SK-N-SH (cell line): Measurements from ENCODE around the gene ZNF407. TPM values are rescaled to one million over a fixed set of nuclear protein-coding genes. Genes with fewer than 3 reads are reported as not detected.

ENCODE experiments used
- CTCF ChIA-PET: fragments of 300-600, 350-600 bp; formaldehyde crosslinking; extraction: SDS; loops from one replicate; lab custom pipeline; 2021; lab: Yijun Ruan, JAX
- POLR2A ChIA-PET: fragments of 350-600 bp; sonication (Branson Sonifier 250); formaldehyde crosslinking; extraction: SDS; loops from one replicate; lab custom pipeline; 2020; ENCODE audit warnings: antibody characterized with exemption, inconsistent platforms; lab: Yijun Ruan, JAX
- DNase-seq: peaks from one replicate; pipeline ENCODE4 v3.0.0; 2012
- H2AFZ ChIP-seq: fragments of 200-600 bp; sonication (generic); 2 replicates; pipeline ENCODE4 v1.8.1; 2016; ENCODE audit warnings: antibody characterized with exemption, mild to moderate bottlenecking, low read depth
- H3F3A ChIP-seq: fragments of 200-600 bp; sonication (generic); replicated peaks from 2 replicates; pipeline ENCODE3; 2016; ENCODE audit warnings: antibody characterized with exemption, mild to moderate bottlenecking; ENCODE audit not compliant: insufficient read depth
- H3K27ac ChIP-seq, 2 experiments: fragments of 200-500 bp in 1 of 2; fragments of 200-600 bp in 1 of 2; sonication (Bioruptor generic) in 1 of 2; sonication (generic), shearing (Covaris generic) in 1 of 2; 2 replicates each; pipeline versions ENCODE4 v1.5.1 to v1.6.1; 2014 to 2016; ENCODE audit warnings: low read depth in 2 of 2, inconsistent platforms in 1 of 2, low read length in 1 of 2, mild to moderate bottlenecking in 1 of 2, mixed read lengths in 1 of 2
- H3K27me3 ChIP-seq: fragments of 200-600 bp; sonication (generic), shearing (Covaris generic); 2 replicates; pipeline ENCODE4 v1.6.1; 2016; ENCODE audit warnings: mixed run types; ENCODE audit not compliant: insufficient read depth
- H3K36me3 ChIP-seq, 2 experiments: fragments of 200-500 bp in 1 of 2; fragments of 200-600 bp in 1 of 2; sonication (Bioruptor generic) in 1 of 2; sonication (generic) in 1 of 2; replicated peaks in 1 of 2; 2 replicates each; pipeline versions ENCODE3 to v1.5.1; 2014 to 2016; ENCODE audit warnings: low read length in 1 of 2, mild to moderate bottlenecking in 1 of 2; ENCODE audit not compliant: insufficient read depth in 2 of 2, control insufficient read depth in 1 of 2
- H3K4me1 ChIP-seq, 2 experiments: fragments of 200-500 bp in 1 of 2; fragments of 200-600 bp in 1 of 2; sonication (Bioruptor generic) in 1 of 2; sonication (generic), shearing (Covaris generic) in 1 of 2; 2 replicates each; pipeline versions ENCODE4 v1.5.1 to v1.6.1; 2014 to 2016; ENCODE audit warnings: low read depth in 1 of 2, low read length in 1 of 2, mixed run types in 1 of 2; ENCODE audit not compliant: insufficient read depth in 2 of 2, control insufficient read depth in 1 of 2
- H3K4me2 ChIP-seq: fragments of 200-600 bp; sonication (generic), shearing (Covaris generic); 2 replicates; pipeline ENCODE4 v1.6.1; 2017; ENCODE audit warnings: mixed run types
- H3K4me3 ChIP-seq, 2 experiments: fragments of 200-500 bp in 1 of 2; fragments of 200-600 bp in 1 of 2; sonication (Bioruptor generic) in 1 of 2; sonication (generic), shearing (Covaris generic) in 1 of 2; 2 replicates each; pipeline versions ENCODE4 v1.5.1 to v1.8.1; 2014 to 2016; ENCODE audit warnings: low read depth in 2 of 2, inconsistent platforms in 1 of 2, low read length in 1 of 2, mild to moderate bottlenecking in 1 of 2, mixed read lengths in 1 of 2, moderate library complexity in 1 of 2
- H3K79me2 ChIP-seq: fragments of 200-600 bp; sonication (generic); 2 replicates; pipeline ENCODE4 v1.8.1; 2017; ENCODE audit warnings: mild to moderate bottlenecking; ENCODE audit not compliant: insufficient read depth
- H3K9ac ChIP-seq: fragments of 200-600 bp; sonication (generic); 2 replicates; pipeline ENCODE4 v1.6.1; 2017; ENCODE audit warnings: mixed run types
- H3K9me2 ChIP-seq: fragments of 200-600 bp; sonication (generic); 2 replicates; pipeline ENCODE4 v1.6.1; 2017; ENCODE audit warnings: mixed run types
- H3K9me3 ChIP-seq: fragments of 200-600 bp; sonication (generic); 2 replicates; pipeline ENCODE4 v1.6.1; 2017; ENCODE audit warnings: mixed run types, mild to moderate bottlenecking, moderate library complexity
- H4K20me1 ChIP-seq: fragments of 200-600 bp; sonication (generic); 2 replicates; pipeline ENCODE4 v1.6.1; 2017; ENCODE audit warnings: mild to moderate bottlenecking, mixed run types; ENCODE audit not compliant: insufficient read depth
- CHD2 ChIP-seq: fragments of 150-350 bp; IDR thresholded peaks from 2 replicates; pipeline ENCODE4 v1.6.1; 2018; ENCODE audit warnings: low read length; ENCODE audit not compliant: partially characterized antibody
- EP300 ChIP-seq, 2 experiments: IDR thresholded peaks; 2 replicates each; pipeline versions ENCODE4 v1.4.0 to v1.6.1; 2012; ENCODE audit warnings: borderline replicate concordance in 1 of 2, low read depth in 1 of 2, low read length in 1 of 2
- MEF2A ChIP-seq: IDR thresholded peaks from 2 replicates; pipeline ENCODE4 v1.4.0; 2012; ENCODE audit warnings: low read depth, borderline replicate concordance
- NRF1 ChIP-seq: IDR thresholded peaks from 2 replicates; pipeline ENCODE4 v1.6.1; 2012; ENCODE audit warnings: low read depth, mild to moderate bottlenecking, low read length
- RXRA ChIP-seq: IDR thresholded peaks from 2 replicates; pipeline ENCODE4 v1.4.0; 2012; ENCODE audit warnings: low read depth, mild to moderate bottlenecking, borderline replicate concordance
- TEAD4 ChIP-seq: IDR thresholded peaks from 2 replicates; pipeline ENCODE4 v1.4.0; 2012; ENCODE audit warnings: mild to moderate bottlenecking, borderline replicate concordance; ENCODE audit not compliant: insufficient read depth
- WGBS: methylation state at CpG from one replicate; pipeline ENCODE4 v1.1.6; 2017; ENCODE audit warnings: low lambda C conversion rate; 5-methylcytosine and 5-hydroxymethylcytosine counted together
- polyA plus RNA-seq, 3 experiments: library from polyadenylated mRNA; depleted of rRNA; stranded (reverse); fragments of >200 nt; gene quantifications; 2 replicates each; pipeline ENCODE4 v1.2.3, GENCODE V29; 2012
- TF ChIP-seq, protein P1 (sequence below): IDR thresholded peaks from 2 replicates; pipeline ENCODE4 v1.4.0; 2012; ENCODE audit warnings: low read depth, borderline replicate concordance
- TF ChIP-seq, protein P2 (sequence below): IDR thresholded peaks from 2 replicates; pipeline ENCODE4 v1.6.1; 2012; ENCODE audit warnings: mild to moderate bottlenecking, low read depth, low read length, moderate library complexity
- TF ChIP-seq, protein P3 (sequence below): fragments of 150-350 bp; IDR thresholded peaks from 2 replicates; pipeline ENCODE4 v1.6.1; 2017; ENCODE audit warnings: antibody characterized with exemption, low read length, low read depth, borderline replicate concordance
- TF ChIP-seq, protein P4 (sequence below): fragments of 200-600 bp; sonication (generic); IDR thresholded peaks from 2 replicates; pipeline ENCODE4 v1.6.1; 2017; ENCODE audit warnings: antibody characterized with exemption, mild to moderate bottlenecking, moderate library complexity
- TF ChIP-seq, protein P5 (sequence below): IDR thresholded peaks from 2 replicates; pipeline ENCODE4 v1.4.0; 2012; ENCODE audit warnings: low read depth, borderline replicate concordance

The ZNF407 gene
- polyA plus RNA-seq, 1 of the 3 experiments (the other 2 are of a cell fraction) = 2.6 TPM

DNA sequence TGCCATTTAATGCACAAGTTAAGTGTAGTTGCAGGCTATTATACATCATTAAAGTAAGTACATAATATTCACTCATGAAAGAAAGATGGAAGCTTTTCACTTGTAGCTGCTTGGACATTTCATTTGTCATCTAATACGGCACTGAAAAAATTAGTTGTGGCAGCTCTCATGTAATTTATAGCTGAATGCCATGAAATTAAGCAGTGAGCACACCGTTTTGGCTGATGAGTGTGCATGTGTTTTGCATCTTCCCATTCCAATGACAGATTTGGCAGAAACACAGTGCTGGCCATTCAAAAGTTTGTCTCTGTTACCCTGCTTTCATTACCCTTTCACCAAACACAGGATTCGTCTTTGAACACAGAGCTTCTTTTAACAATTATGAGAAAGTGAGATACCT lies 437.3 kb downstream of the ZNF407 start (continued):
- TF ChIP-seq, protein P1, sequence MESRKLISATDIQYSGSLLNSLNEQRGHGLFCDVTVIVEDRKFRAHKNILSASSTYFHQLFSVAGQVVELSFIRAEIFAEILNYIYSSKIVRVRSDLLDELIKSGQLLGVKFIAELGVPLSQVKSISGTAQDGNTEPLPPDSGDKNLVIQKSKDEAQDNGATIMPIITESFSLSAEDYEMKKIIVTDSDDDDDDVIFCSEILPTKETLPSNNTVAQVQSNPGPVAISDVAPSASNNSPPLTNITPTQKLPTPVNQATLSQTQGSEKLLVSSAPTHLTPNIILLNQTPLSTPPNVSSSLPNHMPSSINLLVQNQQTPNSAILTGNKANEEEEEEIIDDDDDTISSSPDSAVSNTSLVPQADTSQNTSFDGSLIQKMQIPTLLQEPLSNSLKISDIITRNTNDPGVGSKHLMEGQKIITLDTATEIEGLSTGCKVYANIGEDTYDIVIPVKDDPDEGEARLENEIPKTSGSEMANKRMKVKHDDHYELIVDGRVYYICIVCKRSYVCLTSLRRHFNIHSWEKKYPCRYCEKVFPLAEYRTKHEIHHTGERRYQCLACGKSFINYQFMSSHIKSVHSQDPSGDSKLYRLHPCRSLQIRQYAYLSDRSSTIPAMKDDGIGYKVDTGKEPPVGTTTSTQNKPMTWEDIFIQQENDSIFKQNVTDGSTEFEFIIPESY = no peak

DNA sequence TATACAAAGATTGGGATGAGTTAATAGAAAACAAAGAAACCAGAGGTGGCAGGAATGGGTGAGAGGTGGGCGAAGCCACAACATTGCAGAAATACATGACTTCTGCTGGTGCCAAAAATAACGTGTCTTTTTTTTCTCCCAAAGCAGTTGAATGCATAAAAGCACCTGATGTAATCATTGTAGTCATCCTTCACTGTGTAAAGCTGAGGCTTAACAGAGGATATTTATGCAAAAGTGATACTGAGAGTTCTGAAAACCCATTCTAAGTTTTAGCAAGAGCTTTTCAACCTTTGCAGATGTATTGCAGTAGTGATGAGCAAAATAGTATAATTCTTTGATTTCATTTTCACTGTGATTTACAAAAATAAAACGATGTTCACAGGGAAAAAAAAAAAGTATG lies 438.3 kb downstream of the ZNF407 start:
- H4K20me1 ChIP-seq = no peaks in the 10 kb centered on the region
- no peak overlapping the region for H3K27ac ChIP-seq
- no peak overlapping the region for H2AFZ ChIP-seq
- ChIA-PET POLR2A (no interaction called here), CTCF (no interaction called here)
- no peak overlapping the region for H3K9ac ChIP-seq
- no peaks in the 10 kb centered on the region for H3K36me3 ChIP-seq
- H3K9me2 ChIP-seq = no peaks in the 10 kb centered on the region
- H3K79me2 ChIP-seq = no peaks in the 10 kb centered on the region
- no peaks in the 10 kb centered on the region for H3K27me3 ChIP-seq
- no peaks in the 10 kb centered on the region for H3K9me3 ChIP-seq
- TF ChIP-seq MEF2A = no peak
- no peak for TF ChIP-seq NRF1
- TF ChIP-seq, protein P2, sequence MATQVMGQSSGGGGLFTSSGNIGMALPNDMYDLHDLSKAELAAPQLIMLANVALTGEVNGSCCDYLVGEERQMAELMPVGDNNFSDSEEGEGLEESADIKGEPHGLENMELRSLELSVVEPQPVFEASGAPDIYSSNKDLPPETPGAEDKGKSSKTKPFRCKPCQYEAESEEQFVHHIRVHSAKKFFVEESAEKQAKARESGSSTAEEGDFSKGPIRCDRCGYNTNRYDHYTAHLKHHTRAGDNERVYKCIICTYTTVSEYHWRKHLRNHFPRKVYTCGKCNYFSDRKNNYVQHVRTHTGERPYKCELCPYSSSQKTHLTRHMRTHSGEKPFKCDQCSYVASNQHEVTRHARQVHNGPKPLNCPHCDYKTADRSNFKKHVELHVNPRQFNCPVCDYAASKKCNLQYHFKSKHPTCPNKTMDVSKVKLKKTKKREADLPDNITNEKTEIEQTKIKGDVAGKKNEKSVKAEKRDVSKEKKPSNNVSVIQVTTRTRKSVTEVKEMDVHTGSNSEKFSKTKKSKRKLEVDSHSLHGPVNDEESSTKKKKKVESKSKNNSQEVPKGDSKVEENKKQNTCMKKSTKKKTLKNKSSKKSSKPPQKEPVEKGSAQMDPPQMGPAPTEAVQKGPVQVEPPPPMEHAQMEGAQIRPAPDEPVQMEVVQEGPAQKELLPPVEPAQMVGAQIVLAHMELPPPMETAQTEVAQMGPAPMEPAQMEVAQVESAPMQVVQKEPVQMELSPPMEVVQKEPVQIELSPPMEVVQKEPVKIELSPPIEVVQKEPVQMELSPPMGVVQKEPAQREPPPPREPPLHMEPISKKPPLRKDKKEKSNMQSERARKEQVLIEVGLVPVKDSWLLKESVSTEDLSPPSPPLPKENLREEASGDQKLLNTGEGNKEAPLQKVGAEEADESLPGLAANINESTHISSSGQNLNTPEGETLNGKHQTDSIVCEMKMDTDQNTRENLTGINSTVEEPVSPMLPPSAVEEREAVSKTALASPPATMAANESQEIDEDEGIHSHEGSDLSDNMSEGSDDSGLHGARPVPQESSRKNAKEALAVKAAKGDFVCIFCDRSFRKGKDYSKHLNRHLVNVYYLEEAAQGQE = no peak
- TF ChIP-seq TEAD4 = no peak
- TF ChIP-seq, protein P3, sequence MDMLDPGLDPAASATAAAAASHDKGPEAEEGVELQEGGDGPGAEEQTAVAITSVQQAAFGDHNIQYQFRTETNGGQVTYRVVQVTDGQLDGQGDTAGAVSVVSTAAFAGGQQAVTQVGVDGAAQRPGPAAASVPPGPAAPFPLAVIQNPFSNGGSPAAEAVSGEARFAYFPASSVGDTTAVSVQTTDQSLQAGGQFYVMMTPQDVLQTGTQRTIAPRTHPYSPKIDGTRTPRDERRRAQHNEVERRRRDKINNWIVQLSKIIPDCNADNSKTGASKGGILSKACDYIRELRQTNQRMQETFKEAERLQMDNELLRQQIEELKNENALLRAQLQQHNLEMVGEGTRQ = no peak
- TF ChIP-seq RXRA = no peak
- TF ChIP-seq, protein P4, sequence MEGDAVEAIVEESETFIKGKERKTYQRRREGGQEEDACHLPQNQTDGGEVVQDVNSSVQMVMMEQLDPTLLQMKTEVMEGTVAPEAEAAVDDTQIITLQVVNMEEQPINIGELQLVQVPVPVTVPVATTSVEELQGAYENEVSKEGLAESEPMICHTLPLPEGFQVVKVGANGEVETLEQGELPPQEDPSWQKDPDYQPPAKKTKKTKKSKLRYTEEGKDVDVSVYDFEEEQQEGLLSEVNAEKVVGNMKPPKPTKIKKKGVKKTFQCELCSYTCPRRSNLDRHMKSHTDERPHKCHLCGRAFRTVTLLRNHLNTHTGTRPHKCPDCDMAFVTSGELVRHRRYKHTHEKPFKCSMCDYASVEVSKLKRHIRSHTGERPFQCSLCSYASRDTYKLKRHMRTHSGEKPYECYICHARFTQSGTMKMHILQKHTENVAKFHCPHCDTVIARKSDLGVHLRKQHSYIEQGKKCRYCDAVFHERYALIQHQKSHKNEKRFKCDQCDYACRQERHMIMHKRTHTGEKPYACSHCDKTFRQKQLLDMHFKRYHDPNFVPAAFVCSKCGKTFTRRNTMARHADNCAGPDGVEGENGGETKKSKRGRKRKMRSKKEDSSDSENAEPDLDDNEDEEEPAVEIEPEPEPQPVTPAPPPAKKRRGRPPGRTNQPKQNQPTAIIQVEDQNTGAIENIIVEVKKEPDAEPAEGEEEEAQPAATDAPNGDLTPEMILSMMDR = no peak
- no peak for TF ChIP-seq EP300 (IDR thresholded peaks at IDR 0.05; ENCODE audit: borderline replicate concordance in 1 of 2, low read depth in 1 of 2, low read length in 1 of 2)
- TF ChIP-seq, protein P5, sequence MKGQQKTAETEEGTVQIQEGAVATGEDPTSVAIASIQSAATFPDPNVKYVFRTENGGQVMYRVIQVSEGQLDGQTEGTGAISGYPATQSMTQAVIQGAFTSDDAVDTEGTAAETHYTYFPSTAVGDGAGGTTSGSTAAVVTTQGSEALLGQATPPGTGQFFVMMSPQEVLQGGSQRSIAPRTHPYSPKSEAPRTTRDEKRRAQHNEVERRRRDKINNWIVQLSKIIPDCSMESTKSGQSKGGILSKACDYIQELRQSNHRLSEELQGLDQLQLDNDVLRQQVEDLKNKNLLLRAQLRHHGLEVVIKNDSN = no peak
- no peak for TF ChIP-seq CHD2
- H3K4me1 ChIP-seq = no peaks in the 10 kb centered on the region; a peak in 1 of 4 replicates
- peaks cover 4% of the 10 kb centered on the region for H3F3A ChIP-seq
- H3K4me3 ChIP-seq = no peak overlapping the region
- H3K4me2 ChIP-seq = no peak overlapping the region
- DNase-seq = no peak
- WGBS = 89% methylated on average over 3 of the region's 3 CpGs
